ENCODE measurements around the gene SOX15. TPM values are rescaled to one million over a fixed set of nuclear protein-coding genes. Genes with fewer than 3 reads are reported as not detected.
"Not testable (repeated sequence)": the region's sequence is repeated elsewhere in the genome, so short reads cannot be mapped to it uniquely, and the experiment has no call there.

Gene SOX15
- polyA plus RNA-seq (ENCODE audit: insufficient read length in 4 of 4), result 1 to 10 TPM; 3.0 to 5.6 (median 4.0) TPM

DNA sequence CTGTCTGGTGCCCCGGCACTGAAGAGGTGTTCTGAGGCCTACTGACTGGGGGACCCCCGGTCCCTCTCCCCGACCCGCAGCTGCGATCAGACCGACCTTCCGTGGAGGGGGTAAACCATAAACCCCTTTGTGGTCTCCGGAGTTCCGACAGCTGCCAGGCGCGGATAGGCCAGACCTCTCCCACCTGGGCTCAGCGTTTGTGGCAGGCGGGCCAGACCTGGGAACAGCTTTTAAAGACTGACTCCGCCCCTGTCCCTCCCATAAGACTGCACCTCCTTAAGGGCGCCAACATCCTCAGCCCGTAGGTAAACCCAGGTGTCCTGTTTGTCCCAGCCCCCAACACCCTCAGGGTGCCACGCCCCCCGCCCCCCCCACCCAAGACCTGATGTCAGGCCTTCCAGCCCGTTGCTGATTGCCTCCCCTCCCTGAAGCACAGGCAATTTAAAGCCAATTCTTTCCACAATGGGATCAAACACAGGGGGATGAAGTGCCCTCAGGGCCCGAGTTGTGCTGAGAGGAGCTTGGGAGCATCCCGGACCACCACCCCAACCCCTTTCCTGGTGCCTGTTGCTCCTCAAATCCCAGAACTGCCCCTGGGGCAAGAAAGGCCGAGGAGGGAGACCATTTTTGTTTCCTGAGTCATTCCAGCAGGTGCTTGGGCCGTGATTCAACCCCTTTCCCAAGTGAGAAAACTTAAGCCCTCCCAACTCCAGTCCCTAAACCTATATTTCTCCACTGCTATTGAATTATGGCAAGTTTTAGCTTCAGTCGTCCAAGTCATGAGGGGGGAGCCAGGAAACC is at the start of gene SOX15:
SOX15 (minus strand) TSS at position 204 of the 801 bp plus-strand sequence. CDS start 418 bp downstream, outside the sequence.
- DNase-seq (ENCODE audit: low read depth in 4 of 4, low spot score in 2 of 4), result no peak

GRCh38 chr17:7636163-7636562 is 46.3 kb upstream of the SOX15 start:
- DNase-seq (ENCODE audit: low read depth in 4 of 4, low spot score in 2 of 4), result no peak

- peak in 1 of 4 donors; percentile 70 for DNase-seq (ENCODE audit: low read depth in 4 of 4, low spot score in 2 of 4)
Measured at GRCh38 chr17:7634384-7634783, 44.5 kb upstream of the SOX15 start.

- DNase-seq (ENCODE audit: low read depth in 4 of 4, low spot score in 2 of 4), result no peak
Measured at GRCh38 chr17:7633093-7633492, 43.2 kb upstream of the SOX15 start.

GRCh38 chr17:7632492-7632894 is 42.6 kb upstream of the SOX15 start:
- DNase-seq (ENCODE audit: low read depth in 4 of 4, low spot score in 2 of 4), result no peak

GRCh38 chr17:7631398-7632380 is 41.8 kb upstream of the SOX15 start:
- no peak for DNase-seq (ENCODE audit: low read depth in 4 of 4, low spot score in 2 of 4)

- no peak for DNase-seq (ENCODE audit: low read depth in 4 of 4, low spot score in 2 of 4)
Measured at GRCh38 chr17:7629939-7630571, 40.2 kb upstream of the SOX15 start, which contains the start of gene SHBG. TSS of gene SHBG (plus strand) at chr17:7630135. CDS start at chr17:7630173, 38 bp downstream.

- DNase-seq (ENCODE audit: low read depth in 4 of 4, low spot score in 2 of 4), result peak; percentile 80 to 92 (median 86)
Measured at GRCh38 chr17:7627250-7628121, 37.6 kb upstream of the SOX15 start, which contains the start of gene SAT2. TSS of gene SAT2 (minus strand) at chr17:7627821. CDS start at chr17:7627635, 186 bp downstream.

DNA sequence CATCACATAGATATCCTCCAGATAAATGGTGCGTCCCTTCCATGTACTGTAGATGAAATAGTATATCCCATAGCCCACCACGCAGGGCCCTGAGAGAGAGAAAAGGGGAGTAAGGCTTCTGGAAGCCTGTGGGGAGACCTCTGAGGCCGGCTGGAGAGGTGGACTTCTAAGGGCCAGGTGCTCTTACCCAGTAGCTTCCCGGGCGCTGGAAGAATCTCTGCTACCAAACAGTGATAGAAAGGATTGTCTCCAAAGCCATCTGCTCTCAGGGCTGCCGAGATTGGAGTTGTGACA is 37.0 kb upstream of the SOX15 start:
- DNase-seq (ENCODE audit: low read depth in 4 of 4, low spot score in 2 of 4), result no peak

- no peak for DNase-seq (ENCODE audit: low read depth in 4 of 4, low spot score in 2 of 4)
Measured at GRCh38 chr17:7626307-7626706, 36.4 kb upstream of the SOX15 start.

DNA sequence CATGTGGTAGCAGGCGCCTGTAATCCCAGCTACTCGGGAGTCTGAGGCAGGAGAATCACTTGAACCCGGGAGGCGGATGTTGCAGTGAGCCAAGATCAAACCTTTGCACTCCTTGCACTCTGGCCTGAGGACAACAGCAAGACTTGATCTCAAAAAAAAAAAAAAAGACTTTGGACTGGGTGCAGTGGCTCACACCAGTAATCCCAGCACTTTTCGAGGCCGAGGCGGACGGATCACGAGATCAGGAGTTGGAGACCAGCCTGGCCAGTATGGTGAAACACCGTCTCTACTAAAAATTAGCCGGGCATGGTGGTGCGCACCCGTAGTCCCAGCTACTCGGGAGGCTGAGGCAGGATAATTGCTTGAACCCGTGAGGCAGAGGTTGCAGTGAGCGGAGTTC is 35.9 kb upstream of the SOX15 start:
- DNase-seq (ENCODE audit: low read depth in 4 of 4, low spot score in 2 of 4), result not testable (repeated sequence)

GRCh38 chr17:7623661-7624060 is 33.8 kb upstream of the SOX15 start:
- DNase-seq (ENCODE audit: low read depth in 4 of 4, low spot score in 2 of 4), result no peak

- no peak for DNase-seq (ENCODE audit: low read depth in 4 of 4, low spot score in 2 of 4)
Measured at GRCh38 chr17:7620835-7621234, 30.9 kb upstream of the SOX15 start.

DNA sequence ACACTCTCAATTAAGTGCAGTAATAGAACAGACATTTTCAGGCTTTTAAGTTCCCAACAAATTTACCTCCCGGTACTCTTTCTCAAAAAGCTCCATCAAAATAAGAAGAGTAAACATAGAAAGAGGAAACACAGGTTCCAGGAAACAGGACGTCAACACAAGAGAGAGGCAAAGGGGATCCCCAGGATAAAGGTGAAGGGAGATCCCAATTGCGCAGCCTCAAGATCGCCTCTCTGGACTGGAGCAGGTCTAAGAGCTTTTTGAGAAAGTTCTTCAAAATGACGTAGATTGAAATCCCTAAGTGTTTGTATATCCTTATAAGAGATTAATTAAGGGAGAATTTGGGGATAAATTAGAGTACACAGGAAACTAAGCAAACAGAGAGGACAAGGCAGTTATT is 28.7 kb upstream of the SOX15 start:
- DNase-seq (ENCODE audit: low read depth in 4 of 4, low spot score in 2 of 4), result no peak

GRCh38 chr17:7615265-7615747 is 25.4 kb upstream of the SOX15 start:
- DNase-seq (ENCODE audit: low read depth in 4 of 4, low spot score in 2 of 4), result no peak

DNA sequence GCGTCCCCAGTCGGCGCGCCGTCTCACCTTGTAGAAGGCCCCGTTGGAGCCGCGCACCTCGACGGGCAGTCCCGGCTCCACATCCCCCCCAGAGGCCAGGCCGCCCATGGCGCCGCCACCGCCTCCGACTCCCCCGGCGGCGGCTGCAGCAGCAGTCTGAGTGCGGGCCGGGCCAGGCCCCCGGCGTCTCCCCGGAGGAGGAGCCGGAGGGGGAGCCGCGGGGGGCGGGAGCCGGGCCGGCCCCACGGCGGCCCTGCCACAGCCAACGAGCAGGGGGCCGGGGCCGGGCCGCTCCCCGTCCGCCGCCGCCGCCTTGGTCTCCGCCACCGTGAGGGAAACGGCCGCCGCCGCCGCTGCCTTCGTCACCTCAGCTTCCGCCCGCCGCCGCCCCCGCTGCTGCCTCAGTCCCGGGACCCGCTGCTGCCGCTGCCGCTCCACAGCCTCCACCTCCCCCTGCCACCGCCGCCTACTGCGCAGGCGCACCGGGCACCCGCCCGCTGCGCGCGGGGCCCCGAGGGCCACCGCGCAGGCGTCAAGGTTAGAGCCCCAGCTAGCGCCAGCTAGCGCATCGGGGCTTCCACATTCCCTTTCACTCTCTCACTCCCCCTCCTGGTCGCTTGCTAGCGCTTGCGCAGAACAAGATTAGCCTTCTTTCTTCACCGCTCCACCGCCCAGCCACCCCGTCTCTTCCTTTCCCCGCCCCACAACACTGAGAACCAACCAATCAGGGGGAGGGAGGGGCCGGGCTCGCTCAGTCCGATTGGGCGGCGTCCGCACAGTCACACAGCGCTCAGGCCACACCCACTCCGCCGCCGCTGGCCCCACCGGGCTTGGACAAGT is 24.8 kb upstream of the SOX15 start, which contains the start of gene FXR2:
FXR2 (minus strand) TSS at position 473 of the 840 bp plus-strand sequence; CDS start at position 108, 365 bp downstream.
- peak; percentile 99 to 100 (median 100) for DNase-seq (ENCODE audit: low read depth in 4 of 4, low spot score in 2 of 4)

GRCh38 chr17:7613769-7614424 is 24.0 kb upstream of the SOX15 start:
- no peak for DNase-seq (ENCODE audit: low read depth in 4 of 4, low spot score in 2 of 4)

DNA sequence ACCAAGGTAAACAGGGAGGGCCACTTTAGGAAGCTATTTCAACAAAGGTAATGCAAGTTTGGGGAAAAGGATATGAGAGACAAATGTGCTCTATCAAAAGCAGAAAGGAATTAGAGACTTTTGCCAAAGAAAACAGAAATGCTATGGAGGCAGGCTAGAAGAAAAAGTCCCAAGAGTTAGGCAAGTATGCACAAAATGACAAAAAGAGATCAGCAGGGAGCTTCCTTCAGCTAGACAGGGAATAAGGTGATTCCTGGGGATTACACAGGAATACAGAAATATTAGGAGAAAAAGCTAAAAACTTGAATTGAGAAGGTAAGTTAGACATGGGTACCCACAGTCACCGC is 22.4 kb upstream of the SOX15 start:
- DNase-seq (ENCODE audit: low read depth in 4 of 4, low spot score in 2 of 4), result no peak
